HEK293 (cell line): ENCODE data around the gene FKBP4.

Source experiments
- CTCF ChIA-PET: fragments of 350-600 bp; formaldehyde crosslinking; extraction: SDS; loops from one replicate; lab custom pipeline; 2021; ENCODE audit warnings: antibody characterized with exemption; lab: Yijun Ruan, JAX
- POLR2A ChIA-PET: fragments of 300-600 bp; formaldehyde crosslinking; extraction: SDS; loops from one replicate; lab custom pipeline; 2020; ENCODE audit warnings: antibody characterized with exemption, inconsistent platforms; lab: Yijun Ruan, JAX
- H3K27ac ChIP-seq: fragments of 200-500 bp; sonication (Bioruptor generic); 2 replicates; pipeline ENCODE4 v1.5.1; 2014; ENCODE audit warnings: low read depth, low read length, control low read depth, inconsistent platforms; ENCODE audit errors: extremely low read depth
- H3K36me3 ChIP-seq, 2 experiments: fragments of 200-500 bp in 1 of 2; sonication (Bioruptor generic) in 1 of 2; 1 replicate in 1 of 2; 2 replicates in 1 of 2; pipeline ENCODE4 v1.5.1; 2014 to 2017; ENCODE audit warnings: inconsistent platforms in 2 of 2, low read length in 2 of 2; ENCODE audit not compliant: control insufficient read depth in 2 of 2, insufficient read depth in 1 of 2
- H3K4me1 ChIP-seq: fragments of 200-500 bp; sonication (Bioruptor generic); 2 replicates; pipeline ENCODE4 v1.5.1; 2014; ENCODE audit warnings: mild to moderate bottlenecking, low read length, inconsistent platforms; ENCODE audit not compliant: control insufficient read depth, insufficient read depth
- H3K4me3 ChIP-seq: 2 replicates; pipeline ENCODE4 v1.5.1; 2011; ENCODE audit warnings: low read depth, mild to moderate bottlenecking, control low read depth, low read length, moderate library complexity
- H3K9me3 ChIP-seq: fragments of 200-500 bp; sonication (Bioruptor generic); 2 replicates; pipeline ENCODE4 v1.5.1; 2014; ENCODE audit warnings: low read depth, low read length, inconsistent platforms; ENCODE audit not compliant: control insufficient read depth, insufficient read depth
- GLI2 ChIP-seq: fragments of 450-650 bp; formaldehyde crosslinking; IDR thresholded peaks from 2 replicates; pipeline ENCODE4; 2017; ENCODE audit warnings: missing biosample characterization, missing genetic modification characterization, low read depth, borderline replicate concordance
- REST ChIP-seq: fragments of 450-650 bp; formaldehyde crosslinking; IDR thresholded peaks from 2 replicates; pipeline ENCODE4 v1.5.1; 2016; ENCODE audit warnings: missing biosample characterization, missing genetic modification characterization
- SCRT2 ChIP-seq: fragments of 450-650 bp; formaldehyde crosslinking; IDR thresholded peaks from 2 replicates; pipeline ENCODE4 v1.5.1; 2016; ENCODE audit warnings: missing biosample characterization, missing genetic modification characterization
- ZNF449 ChIP-seq: fragments of 450-650 bp; formaldehyde crosslinking; IDR thresholded peaks from 2 replicates; pipeline ENCODE4 v1.5.1; 2017; ENCODE audit warnings: missing biosample characterization, mild to moderate bottlenecking, missing genetic modification characterization, moderate library complexity
- ZNF530 ChIP-seq: fragments of 450-650 bp; formaldehyde crosslinking; IDR thresholded peaks from 2 replicates; pipeline ENCODE4 v1.5.1; 2016; ENCODE audit warnings: low read depth, missing biosample characterization, missing genetic modification characterization
- ZNF544 ChIP-seq: fragments of 450-650 bp; formaldehyde crosslinking; IDR thresholded peaks from 2 replicates; pipeline ENCODE4 v1.5.0; 2017; ENCODE audit warnings: missing biosample characterization, missing genetic modification characterization
- ZNF548 ChIP-seq: fragments of 450-650 bp; formaldehyde crosslinking; IDR thresholded peaks from 2 replicates; pipeline ENCODE4 v1.5.1; 2016; ENCODE audit warnings: missing biosample characterization, missing genetic modification characterization
- ZNF621 ChIP-seq: fragments of 450-650 bp; formaldehyde crosslinking; IDR thresholded peaks from 2 replicates; pipeline ENCODE4 v1.5.1; 2017; ENCODE audit warnings: missing biosample characterization, missing genetic modification characterization
- ZNF639 ChIP-seq: fragments of 450-650 bp; formaldehyde crosslinking; IDR thresholded peaks from 2 replicates; pipeline ENCODE4 v1.5.1; 2016; ENCODE audit warnings: missing biosample characterization, missing genetic modification characterization
- ZNF701 ChIP-seq: fragments of 450-650 bp; formaldehyde crosslinking; IDR thresholded peaks from 2 replicates; pipeline ENCODE4 v1.5.1; 2016; ENCODE audit warnings: missing biosample characterization, missing genetic modification characterization
- TF ChIP-seq, protein P1 (sequence below): fragments of 450-650 bp; formaldehyde crosslinking; IDR thresholded peaks from 2 replicates; pipeline ENCODE4 v1.5.1; 2016; ENCODE audit warnings: missing biosample characterization, missing genetic modification characterization
- TF ChIP-seq, protein P2 (sequence below): fragments of 450-650 bp; formaldehyde crosslinking; IDR thresholded peaks from 2 replicates; pipeline ENCODE4 v1.5.1; 2016; ENCODE audit warnings: missing biosample characterization, missing genetic modification characterization

FKBP4 gene

GRCh38 chr12:2765052-2765451, 29.7 kb upstream of the FKBP4 start (continued):
- no peak for TF ChIP-seq REST (tag by site-specific recombination)
- TF ChIP-seq, protein P1, sequence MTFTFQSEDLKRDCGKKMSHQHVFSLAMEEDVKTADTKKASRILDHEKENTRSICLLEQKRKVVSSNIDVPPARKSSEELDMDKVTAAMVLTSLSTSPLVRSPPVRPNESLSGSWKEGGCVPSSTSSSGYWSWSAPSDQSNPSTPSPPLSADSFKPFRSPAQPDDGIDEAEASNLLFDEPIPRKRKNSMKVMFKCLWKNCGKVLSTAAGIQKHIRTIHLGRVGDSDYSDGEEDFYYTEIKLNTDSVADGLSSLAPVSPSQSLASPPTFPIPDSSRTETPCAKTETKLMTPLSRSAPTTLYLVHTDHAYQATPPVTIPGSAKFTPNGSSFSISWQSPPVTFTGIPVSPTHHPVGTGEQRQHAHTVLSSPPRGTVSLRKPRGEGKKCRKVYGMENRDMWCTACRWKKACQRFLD (tag by site-specific recombination): no peak
- no peak for TF ChIP-seq ZNF449
- TF ChIP-seq, protein P2, sequence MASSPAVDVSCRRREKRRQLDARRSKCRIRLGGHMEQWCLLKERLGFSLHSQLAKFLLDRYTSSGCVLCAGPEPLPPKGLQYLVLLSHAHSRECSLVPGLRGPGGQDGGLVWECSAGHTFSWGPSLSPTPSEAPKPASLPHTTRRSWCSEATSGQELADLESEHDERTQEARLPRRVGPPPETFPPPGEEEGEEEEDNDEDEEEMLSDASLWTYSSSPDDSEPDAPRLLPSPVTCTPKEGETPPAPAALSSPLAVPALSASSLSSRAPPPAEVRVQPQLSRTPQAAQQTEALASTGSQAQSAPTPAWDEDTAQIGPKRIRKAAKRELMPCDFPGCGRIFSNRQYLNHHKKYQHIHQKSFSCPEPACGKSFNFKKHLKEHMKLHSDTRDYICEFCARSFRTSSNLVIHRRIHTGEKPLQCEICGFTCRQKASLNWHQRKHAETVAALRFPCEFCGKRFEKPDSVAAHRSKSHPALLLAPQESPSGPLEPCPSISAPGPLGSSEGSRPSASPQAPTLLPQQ: no peak

GRCh38 chr12:2765608-2766007, 29.2 kb upstream of the FKBP4 start:
- CTCF ChIA-PET: interaction anchor here (0.6 kb wide), 1 partner anchor 19 kb away, joined by 4 read pairs; no protein-coding TSS in a partner anchor
- POLR2A ChIA-PET: no interaction called here
- TF ChIP-seq ZNF548 (tag by site-specific recombination) (no peak), ZNF530 (tag by site-specific recombination) (no peak), ZNF544 (tag by site-specific recombination) (no peak), GLI2 (tag by site-specific recombination) (no peak), ZNF621 (tag by site-specific recombination) (no peak)
- TF ChIP-seq, protein P1 (tag by site-specific recombination): no peak
- no peaks in the 10 kb centered on the region for H3K36me3 ChIP-seq
- no peak overlapping the region for H3K4me3 ChIP-seq
- no peaks in the 10 kb centered on the region for H3K4me1 ChIP-seq
- no peaks in the 10 kb centered on the region for H3K9me3 ChIP-seq
- H3K27ac ChIP-seq: no peak overlapping the region

DNA sequence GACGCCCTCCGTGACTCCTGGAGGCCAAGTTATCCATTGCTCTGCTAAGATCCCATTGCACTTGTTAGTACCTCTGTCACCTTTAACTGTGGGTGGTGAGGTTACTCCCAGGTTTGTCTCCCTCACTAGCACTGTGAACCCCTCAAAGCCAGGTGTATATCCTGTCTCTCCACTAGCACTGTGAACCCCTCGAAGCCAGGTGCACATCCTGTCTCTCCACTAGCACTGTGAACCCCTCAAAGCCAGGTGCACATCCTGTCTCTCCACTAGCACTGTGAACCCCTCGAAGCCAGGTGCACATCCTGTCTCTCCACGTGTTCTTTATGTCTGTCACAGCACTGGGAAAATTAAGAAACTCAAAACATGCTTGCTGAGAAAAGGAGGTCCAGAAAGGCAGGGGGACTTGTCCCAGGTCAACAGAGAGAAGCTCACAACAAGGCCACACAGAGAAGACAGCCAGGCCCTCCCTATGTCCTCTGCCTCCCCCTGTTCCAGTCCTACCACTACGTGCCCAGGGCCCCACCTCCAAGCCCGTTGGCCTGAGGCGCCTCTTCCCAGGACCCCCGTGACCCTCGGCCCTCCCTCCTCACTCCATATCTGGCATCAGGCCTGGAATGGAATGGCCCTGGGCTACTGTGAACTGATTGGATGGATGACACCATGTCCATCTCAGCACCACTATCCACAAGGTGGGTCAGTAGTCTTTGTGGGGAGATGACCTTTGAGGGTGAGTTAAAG, 26.4 kb upstream of the FKBP4 start:
- H3K4me3 ChIP-seq: no peak overlapping the region
- H3K36me3 ChIP-seq: no peaks in the 10 kb centered on the region
- ChIA-PET CTCF (interaction anchor here (1.2 kb wide), 1 partner anchor 16 kb away, joined by 4 read pairs; no protein-coding TSS in a partner anchor), POLR2A (no interaction called here)
- H3K27ac ChIP-seq: no peak overlapping the region
- TF ChIP-seq SCRT2 (tag by site-specific recombination) (no peak), ZNF639 (no peak), ZNF701 (tag by site-specific recombination) (no peak), ZNF530 (tag by site-specific recombination) (no peak)
- H3K9me3 ChIP-seq: no peaks in the 10 kb centered on the region
- H3K4me1 ChIP-seq: no peaks in the 10 kb centered on the region
